Measurements from ENCODE around the gene DCAF8.
"Not testable (repeated sequence)": the region's sequence is repeated elsewhere in the genome, so short reads cannot be mapped to it uniquely, and the experiment has no call there.

Gene DCAF8

GRCh38 chr1:160261893-160262794, at the start of gene DCAF8:
Gene DCAF8, minus strand, starts transcription at chr1:160262549. Its CDS starts 18,541 bp downstream, at chr1:160244008.
- peak; percentile 95 for DNase-seq (ENCODE audit: low read depth, low spot score)

- DNase-seq (ENCODE audit: low read depth, low spot score), result no peak
These were observed 47.2 kb upstream of the DCAF8 start for GRCh38 chr1:160309571-160309970.

GRCh38 chr1:160309185-160309557, 46.8 kb upstream of the DCAF8 start:
- DNase-seq (ENCODE audit: low read depth, low spot score), result no peak

- DNase-seq (ENCODE audit: low read depth, low spot score), result no peak
These were observed 46.3 kb upstream of the DCAF8 start for GRCh38 chr1:160308451-160309184.

- DNase-seq (ENCODE audit: low read depth, low spot score), result no peak
These were observed 44.9 kb upstream of the DCAF8 start for GRCh38 chr1:160307118-160307791.

GRCh38 chr1:160300173-160300572, 37.8 kb upstream of the DCAF8 start:
- DNase-seq (ENCODE audit: low read depth, low spot score), result no peak

GRCh38 chr1:160296036-160296435, 33.7 kb upstream of the DCAF8 start:
- DNase-seq (ENCODE audit: low read depth, low spot score), result no peak

GRCh38 chr1:160293020-160293968, 30.9 kb upstream of the DCAF8 start:
- DNase-seq (ENCODE audit: low read depth, low spot score), result no peak

- DNase-seq (ENCODE audit: low read depth, low spot score), result peak; percentile 25
These were observed 29.2 kb upstream of the DCAF8 start for GRCh38 chr1:160291248-160292220.

GRCh38 chr1:160287769-160288168, 25.4 kb upstream of the DCAF8 start:
- DNase-seq (ENCODE audit: low read depth, low spot score), result not testable (repeated sequence)

GRCh38 chr1:160285506-160285905, 23.2 kb upstream of the DCAF8 start:
- no peak for DNase-seq (ENCODE audit: low read depth, low spot score)

- DNase-seq (ENCODE audit: low read depth, low spot score), result peak; percentile 90
These were observed 22.5 kb upstream of the DCAF8 start, which contains the start of gene PEX19 for GRCh38 chr1:160284782-160285344. Gene PEX19, minus strand, starts transcription at chr1:160285133. Its CDS starts 9 bp downstream, at chr1:160285124.

- DNase-seq (ENCODE audit: low read depth, low spot score), result no peak
These were observed 22.0 kb upstream of the DCAF8 start for GRCh38 chr1:160284220-160284781.

- DNase-seq (ENCODE audit: low read depth, low spot score), result no peak
These were observed 20.5 kb upstream of the DCAF8 start for GRCh38 chr1:160282807-160283206.

- DNase-seq (ENCODE audit: low read depth, low spot score), result no peak
These were observed 15.6 kb upstream of the DCAF8 start for GRCh38 chr1:160277987-160278386.

- no peak for DNase-seq (ENCODE audit: low read depth, low spot score)
These were observed 15.0 kb upstream of the DCAF8 start for GRCh38 chr1:160277330-160277729.

- DNase-seq (ENCODE audit: low read depth, low spot score), result no peak
These were observed 8.7 kb upstream of the DCAF8 start for GRCh38 chr1:160271025-160271424.

- DNase-seq (ENCODE audit: low read depth, low spot score), result no peak
These were observed 5.1 kb upstream of the DCAF8 start for GRCh38 chr1:160267284-160267991.
